Progenitor cell of endocrine pancreas (in vitro differentiated cells): ENCODE data around the gene LCN6. TPM values are rescaled to one million over a fixed set of nuclear protein-coding genes. Genes with fewer than 3 reads are reported as not detected.

Source experiments
- DNase-seq: peaks from one replicate; pipeline ENCODE4 v3.0.0; 2021; ENCODE audit warnings: low spot score; ENCODE audit not compliant: unreplicated experiment
- H3K27ac Mint-ChIP-seq: 2 replicates; pipeline ENCODE4 v1.8.0; 2021; ENCODE audit warnings: mild to moderate bottlenecking, moderate library complexity, mixed read lengths
- H3K27me3 Mint-ChIP-seq: 2 replicates; pipeline ENCODE4 v1.8.0; 2021; ENCODE audit warnings: mixed read lengths
- H3K36me3 Mint-ChIP-seq: 2 replicates; pipeline ENCODE4 v1.8.0; 2022; ENCODE audit warnings: mixed read lengths; ENCODE audit not compliant: insufficient read depth
- H3K4me1 Mint-ChIP-seq: 2 replicates; pipeline ENCODE4 v1.8.0; 2021; ENCODE audit warnings: low read depth, mixed read lengths
- H3K4me3 Mint-ChIP-seq: 2 replicates; pipeline ENCODE4 v1.8.0; 2021; ENCODE audit warnings: low read depth, mild to moderate bottlenecking, moderate library complexity, mixed read lengths
- H3K9me3 Mint-ChIP-seq: 2 replicates; pipeline ENCODE4 v1.8.0; 2021; ENCODE audit warnings: low read depth, mixed read lengths
- CTCF ChIP-seq: fragments of 200-600 bp; sonication (generic); IDR thresholded peaks from one replicate; pipeline ENCODE4 v1.5.0; 2021; ENCODE audit warnings: antibody characterized with exemption, mild to moderate bottlenecking; ENCODE audit not compliant: unreplicated experiment
- total RNA-seq: library from RNA; stranded (reverse); gene quantifications from 2 replicates; pipeline ENCODE4 v1.2.1, GENCODE V29; 2021

Gene LCN6
- total RNA-seq, 1 donor from 2014 or later: not detected

- H3K27me3 Mint-ChIP-seq: no peaks in the 10 kb centered on the region
- no peaks in the 10 kb centered on the region for H3K9me3 Mint-ChIP-seq
- H3K4me1 Mint-ChIP-seq: no peaks in the 10 kb centered on the region
- no peak for DNase-seq
- H3K4me3 Mint-ChIP-seq: no peak overlapping the region
- no peak for TF ChIP-seq CTCF
- H3K36me3 Mint-ChIP-seq: peaks cover 8% of the 10 kb centered on the region
- H3K27ac Mint-ChIP-seq: no peak overlapping the region
These were observed 29.8 kb downstream of the LCN6 start for GRCh38 chr9:136718345-136719194.

- Mint-ChIP-seq H3K4me1 (peaks cover 3% of the 10 kb centered on the region), H3K36me3 (peaks cover 7% of the 10 kb centered on the region), H3K4me3 (no peak overlapping the region), H3K9me3 (no peaks in the 10 kb centered on the region), H3K27me3 (no peaks in the 10 kb centered on the region), H3K27ac (no peak overlapping the region)
- DNase-seq: no peak
- no peak for TF ChIP-seq CTCF
These were observed 30.9 kb downstream of the LCN6 start for GRCh38 chr9:136717399-136717798.

- no peak for TF ChIP-seq CTCF
- DNase-seq: no peak
- no peak overlapping the region for H3K27ac Mint-ChIP-seq
- H3K4me3 Mint-ChIP-seq: no peak overlapping the region
- H3K27me3 Mint-ChIP-seq: peaks cover 3% of the 10 kb centered on the region
- H3K9me3 Mint-ChIP-seq: no peaks in the 10 kb centered on the region
- peaks cover 5% of the 10 kb centered on the region for H3K36me3 Mint-ChIP-seq
- peaks cover 4% of the 10 kb centered on the region for H3K4me1 Mint-ChIP-seq
These were observed 33.4 kb downstream of the LCN6 start for GRCh38 chr9:136714893-136715274.

- DNase-seq: no peak
- TF ChIP-seq CTCF: no peak
- peak overlapping the region; percentile 21 for H3K4me3 Mint-ChIP-seq
- H3K27me3 Mint-ChIP-seq: peaks cover 3% of the 10 kb centered on the region
- peaks cover 5% of the 10 kb centered on the region for H3K36me3 Mint-ChIP-seq
- H3K4me1 Mint-ChIP-seq: peaks cover 4% of the 10 kb centered on the region
- peak overlapping the region; percentile 69 for H3K27ac Mint-ChIP-seq
- H3K9me3 Mint-ChIP-seq: no peaks in the 10 kb centered on the region
These were observed 34.0 kb downstream of the LCN6 start for GRCh38 chr9:136714096-136714892.

- peaks cover 4% of the 10 kb centered on the region for H3K4me1 Mint-ChIP-seq
These were observed 34.8 kb downstream of the LCN6 start for GRCh38 chr9:136713550-136713949.

More at GRCh38 chr9:136713550-136713949, 34.8 kb downstream of the LCN6 start:
- Mint-ChIP-seq H3K9me3 (no peaks in the 10 kb centered on the region), H3K4me3 (peak overlapping the region; percentile 67), H3K36me3 (peaks cover 5% of the 10 kb centered on the region), H3K27me3 (peaks cover 3% of the 10 kb centered on the region), H3K27ac (peak overlapping the region; percentile 20)
- no peak for TF ChIP-seq CTCF
- no peak for DNase-seq
